Smooth muscle cell (in vitro differentiated cells): Measurements from ENCODE around the gene AP3S2. TPM values are rescaled to one million over a fixed set of nuclear protein-coding genes. Genes with fewer than 3 reads are reported as not detected.

ENCODE experiments used
- DNase-seq: peaks from one replicate; lab custom pipeline; 2025; ENCODE audit not compliant: unreplicated experiment; lab: John Stamatoyannopoulos, UW
- H2AFZ ChIP-seq: fragments of 200-600 bp; sonication (generic); 2 replicates; pipeline ENCODE4 v1.6.0; 2016; ENCODE audit warnings: antibody characterized with exemption, low read depth, mild to moderate bottlenecking
- H3F3A ChIP-seq: fragments of 200-600 bp; sonication (generic); 2 replicates; pipeline ENCODE4 v1.6.0; 2017; ENCODE audit warnings: antibody characterized with exemption, low read depth
- H3K27ac ChIP-seq: fragments of 200-600 bp; sonication (generic); 2 replicates; pipeline ENCODE4 v1.5.1; 2016; ENCODE audit warnings: low read depth, mild to moderate bottlenecking
- H3K27me3 ChIP-seq: fragments of 200-600 bp; sonication (generic); 2 replicates; pipeline ENCODE4 v1.6.1; 2016; ENCODE audit warnings: low read depth, mild to moderate bottlenecking
- H3K36me3 ChIP-seq: fragments of 200-600 bp; sonication (generic); 2 replicates; pipeline ENCODE4 v1.5.1; 2016; ENCODE audit warnings: low read depth
- H3K4me1 ChIP-seq: fragments of 200-600 bp; sonication (generic); 2 replicates; pipeline ENCODE4 v1.5.1; 2016; ENCODE audit warnings: low read depth
- H3K4me2 ChIP-seq: fragments of 200-600 bp; sonication (generic); 2 replicates; pipeline ENCODE4 v1.6.0; 2016; ENCODE audit warnings: mild to moderate bottlenecking
- H3K4me3 ChIP-seq: fragments of 200-600 bp; sonication (generic); 2 replicates; pipeline ENCODE4 v1.5.1; 2016; ENCODE audit warnings: mild to moderate bottlenecking
- H3K79me2 ChIP-seq: fragments of 200-600 bp; sonication (generic); 2 replicates; pipeline ENCODE4 v1.6.0; 2016; ENCODE audit warnings: low read depth, mild to moderate bottlenecking
- H3K9ac ChIP-seq: fragments of 200-600 bp; sonication (generic); 2 replicates; pipeline ENCODE4 v1.6.0; 2016; ENCODE audit warnings: low read depth
- H3K9me3 ChIP-seq: fragments of 200-600 bp; sonication (generic); replicated peaks from 2 replicates; pipeline ENCODE4 v1.5.1; 2016; ENCODE audit warnings: low read depth
- H4K20me1 ChIP-seq: fragments of 200-600 bp; sonication (generic); 2 replicates; pipeline ENCODE4 v1.6.0; 2016; ENCODE audit warnings: low read depth
- WGBS: methylation state at CpG from one replicate; pipeline ENCODE4 v1.1.7; 2016; ENCODE audit warnings: low lambda C conversion rate; 5-methylcytosine and 5-hydroxymethylcytosine counted together
- polyA plus RNA-seq: library from polyadenylated mRNA; unstranded; fragments of >200 nt; fragmentation: Nextera tagmentation; extraction: Ambion mirVana; gene quantifications from 2 replicates; pipeline ENCODE4 v1.2.1, GENCODE V29; 2016
- total RNA-seq: library from RNA; depleted of rRNA; stranded (reverse); fragments of >200 nt; gene quantifications from 2 replicates; pipeline ENCODE4 v1.2.3, GENCODE V29; 2014
- TF ChIP-seq, protein P1 (sequence below): fragments of 200-600 bp; sonication (generic); IDR thresholded peaks from 2 replicates; pipeline ENCODE4 v1.5.1; 2017; ENCODE audit warnings: borderline replicate concordance, mild to moderate bottlenecking, antibody characterized with exemption; ENCODE audit not compliant: insufficient read depth, poor library complexity, severe bottlenecking

AP3S2 gene
- total and polyA plus RNA-seq, 2 experiments from 2014 or later, result 9.4 to 55.8 TPM

DNA sequence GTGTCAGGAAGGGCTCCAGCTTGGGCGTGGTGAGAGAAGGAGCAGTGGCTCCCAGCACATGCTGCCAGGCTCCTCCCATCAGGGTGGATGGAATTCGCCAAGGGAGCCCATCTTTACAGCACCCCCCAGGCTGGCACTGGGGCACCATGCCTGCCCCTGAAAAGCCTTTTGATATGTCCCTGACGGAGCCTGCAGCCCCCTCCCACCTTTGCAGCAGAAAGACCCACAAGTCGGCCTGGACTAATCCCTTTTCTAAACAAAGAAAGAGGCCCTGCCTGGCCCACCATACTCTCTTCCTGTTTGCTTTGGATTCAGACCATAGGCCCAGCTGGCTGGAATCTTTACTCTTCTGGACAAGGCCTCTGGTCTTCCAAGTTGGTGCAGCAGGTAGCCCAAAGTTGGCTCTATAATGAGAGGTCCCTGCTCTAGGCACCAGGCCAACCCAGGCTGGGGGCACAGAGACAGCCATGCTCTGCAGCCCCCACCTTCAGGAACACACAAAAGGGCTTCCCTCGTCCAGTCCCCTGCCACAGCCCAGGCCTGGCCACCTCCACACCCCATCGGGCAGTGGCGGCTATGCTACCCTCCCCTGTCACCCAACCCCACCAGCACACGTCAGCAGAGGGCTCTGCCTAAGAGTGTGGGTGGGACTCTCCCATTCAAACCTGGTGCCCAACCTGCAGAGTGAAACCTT, 84.6 kb downstream of the AP3S2 start:
- H3F3A ChIP-seq, result no peaks in the 10 kb centered on the region
- no peaks in the 10 kb centered on the region for H3K9me3 ChIP-seq
- DNase-seq, result no peak
- H4K20me1 ChIP-seq, result no peaks in the 10 kb centered on the region
- H3K27ac ChIP-seq, result no peak overlapping the region
- H3K36me3 ChIP-seq, result no peaks in the 10 kb centered on the region
- WGBS, result 79% methylated on average over 8 of the region's 8 CpGs
- no peak overlapping the region for H3K4me3 ChIP-seq
- TF ChIP-seq, protein P1, sequence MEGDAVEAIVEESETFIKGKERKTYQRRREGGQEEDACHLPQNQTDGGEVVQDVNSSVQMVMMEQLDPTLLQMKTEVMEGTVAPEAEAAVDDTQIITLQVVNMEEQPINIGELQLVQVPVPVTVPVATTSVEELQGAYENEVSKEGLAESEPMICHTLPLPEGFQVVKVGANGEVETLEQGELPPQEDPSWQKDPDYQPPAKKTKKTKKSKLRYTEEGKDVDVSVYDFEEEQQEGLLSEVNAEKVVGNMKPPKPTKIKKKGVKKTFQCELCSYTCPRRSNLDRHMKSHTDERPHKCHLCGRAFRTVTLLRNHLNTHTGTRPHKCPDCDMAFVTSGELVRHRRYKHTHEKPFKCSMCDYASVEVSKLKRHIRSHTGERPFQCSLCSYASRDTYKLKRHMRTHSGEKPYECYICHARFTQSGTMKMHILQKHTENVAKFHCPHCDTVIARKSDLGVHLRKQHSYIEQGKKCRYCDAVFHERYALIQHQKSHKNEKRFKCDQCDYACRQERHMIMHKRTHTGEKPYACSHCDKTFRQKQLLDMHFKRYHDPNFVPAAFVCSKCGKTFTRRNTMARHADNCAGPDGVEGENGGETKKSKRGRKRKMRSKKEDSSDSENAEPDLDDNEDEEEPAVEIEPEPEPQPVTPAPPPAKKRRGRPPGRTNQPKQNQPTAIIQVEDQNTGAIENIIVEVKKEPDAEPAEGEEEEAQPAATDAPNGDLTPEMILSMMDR, result no peak
- H3K4me1 ChIP-seq, result peaks cover 9% of the 10 kb centered on the region
- no peak overlapping the region for H3K4me2 ChIP-seq
- H3K27me3 ChIP-seq, result no peaks in the 10 kb centered on the region
- H2AFZ ChIP-seq, result no peak overlapping the region
- no peaks in the 10 kb centered on the region for H3K79me2 ChIP-seq
- H3K9ac ChIP-seq, result no peak overlapping the region

DNA sequence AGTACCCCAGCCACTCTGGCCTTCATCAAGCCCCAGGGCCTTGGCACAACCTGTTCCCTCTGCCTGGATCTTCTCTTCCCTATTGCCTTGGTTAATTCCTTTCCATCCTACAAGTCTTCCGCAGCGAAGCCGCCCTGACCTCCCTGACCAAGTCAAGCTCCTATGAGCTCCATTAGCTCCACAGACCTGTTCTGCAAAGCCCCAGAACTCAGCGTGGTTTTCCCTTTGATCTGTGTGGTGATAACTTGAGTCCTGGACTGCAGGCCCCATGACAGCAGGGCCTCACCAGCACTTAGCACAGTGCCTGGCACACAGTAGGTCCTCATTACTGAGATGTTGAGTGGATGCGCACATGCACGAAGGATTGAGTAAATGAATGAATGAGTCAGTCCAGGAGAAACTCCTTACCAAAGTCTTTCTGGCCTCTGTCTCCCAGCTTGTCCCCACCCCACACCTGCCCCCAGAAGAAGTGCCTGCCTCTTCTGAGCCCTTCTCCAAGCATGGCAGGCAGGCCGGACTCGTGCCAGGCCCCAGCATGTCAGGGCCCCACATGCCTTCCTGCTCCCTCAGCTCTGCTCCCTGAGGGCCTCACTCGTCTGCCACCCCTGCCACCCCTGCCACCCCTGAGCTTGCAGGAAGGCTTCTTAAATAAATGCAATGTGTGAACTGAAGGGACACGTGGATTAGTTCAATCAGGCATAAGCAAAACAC, 85.5 kb downstream of the AP3S2 start:
- no peak overlapping the region for H3K27ac ChIP-seq
- no peaks in the 10 kb centered on the region for H3K36me3 ChIP-seq
- no peaks in the 10 kb centered on the region for H3K27me3 ChIP-seq
- H3K4me3 ChIP-seq, result no peak overlapping the region
- H4K20me1 ChIP-seq, result no peaks in the 10 kb centered on the region
- TF ChIP-seq, protein P1, result no peak
- H2AFZ ChIP-seq, result no peak overlapping the region
- no peak overlapping the region for H3K9ac ChIP-seq
- no peak overlapping the region for H3K4me2 ChIP-seq
- no peak for DNase-seq
- peaks cover 9% of the 10 kb centered on the region for H3K4me1 ChIP-seq
- no peaks in the 10 kb centered on the region for H3F3A ChIP-seq
- no peaks in the 10 kb centered on the region for H3K9me3 ChIP-seq
- WGBS, result 90% methylated on average over 10 of the region's 10 CpGs
- no peaks in the 10 kb centered on the region for H3K79me2 ChIP-seq

DNA sequence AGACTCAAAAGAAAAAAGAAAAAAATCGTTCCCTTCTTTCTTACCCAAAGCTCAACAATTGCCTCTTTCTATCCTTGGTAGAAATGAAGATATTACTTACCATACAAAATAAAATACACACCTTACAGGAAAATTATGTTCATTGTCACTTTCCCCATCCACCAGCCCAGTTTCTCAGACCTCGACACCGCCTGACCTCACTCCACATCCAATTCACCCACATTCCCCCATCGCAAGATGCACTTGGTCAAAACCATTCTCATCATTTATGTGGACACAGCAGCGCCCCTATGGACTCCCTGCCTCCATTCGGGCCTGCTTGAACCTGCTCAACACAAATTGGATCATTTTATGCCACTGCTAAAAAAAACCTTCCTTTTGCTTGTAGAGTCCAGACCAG, 86.1 kb downstream of the AP3S2 start:
- Histone ChIP-seq H3K36me3 (no peaks in the 10 kb centered on the region), H3K4me1 (peaks cover 9% of the 10 kb centered on the region), H3K4me3 (no peak overlapping the region), H3F3A (no peaks in the 10 kb centered on the region), H3K27ac (no peak overlapping the region), H2AFZ (no peak overlapping the region), H3K4me2 (no peak overlapping the region), H3K9ac (no peak overlapping the region), H3K79me2 (no peaks in the 10 kb centered on the region), H3K27me3 (no peaks in the 10 kb centered on the region), H3K9me3 (no peaks in the 10 kb centered on the region), H4K20me1 (no peaks in the 10 kb centered on the region)
- TF ChIP-seq, protein P1, result no peak
- WGBS, result 95% methylated on average over 6 of the region's 6 CpGs
- no peak for DNase-seq
